ENCODE data around the gene FAM118A.

DNA sequence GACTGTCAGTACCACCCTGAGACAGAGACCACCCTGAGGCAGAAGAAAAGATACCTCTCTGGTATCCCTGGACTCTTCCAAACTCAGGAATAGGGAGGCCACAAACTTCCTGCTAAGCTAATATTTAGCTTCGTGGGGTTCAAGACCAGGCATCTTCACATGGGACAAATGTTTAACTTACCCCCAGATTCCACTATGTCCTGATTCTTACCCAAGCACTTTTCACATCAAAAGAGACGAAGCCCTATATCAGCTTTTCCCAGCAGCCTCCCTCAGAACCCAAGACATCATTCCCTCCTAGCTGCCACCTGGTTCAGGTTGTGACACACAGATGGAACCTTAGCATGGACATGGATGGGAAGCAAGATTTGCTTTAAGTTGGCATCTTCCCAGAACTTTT is 71.6 kb downstream of the FAM118A start:
- no peak for TF ChIP-seq CTCF (IDR thresholded peaks at IDR 0.05 in 8 of 11, conservative IDR thresholded peaks at IDR 0.05 in 3 of 11)
- no peak for TF ChIP-seq POLR2A (IDR thresholded peaks at IDR 0.05)
